AG04450 (cell line): ENCODE measurements around the gene CFAP157. TPM values are rescaled to one million over a fixed set of nuclear protein-coding genes. Genes with fewer than 3 reads are reported as not detected.

Experiments
- CTCF ChIA-PET: fragments of 300-600, 350-600 bp; formaldehyde crosslinking; extraction: SDS; loops from one replicate; lab custom pipeline; 2022; ENCODE audit warnings: antibody characterized with exemption, inconsistent platforms; lab: Charles Lee
- POLR2A ChIA-PET: fragments of 350-600 bp; formaldehyde crosslinking; extraction: SDS; loops from one replicate; lab custom pipeline; 2021; ENCODE audit warnings: antibody characterized with exemption, inconsistent platforms; lab: Yijun Ruan, JAX
- DNase-seq: peaks from one replicate; pipeline ENCODE4 v3.0.0-alpha.2; 2011; ENCODE audit warnings: low read depth, low spot score
- H3K27ac ChIP-seq: one replicate; pipeline ENCODE4 v1.5.1; 2012; ENCODE audit warnings: low read depth, low read length, control low read depth
- H3K27me3 ChIP-seq: one replicate; pipeline ENCODE4 v1.6.0; 2012; ENCODE audit warnings: low read length; ENCODE audit not compliant: control insufficient read depth, insufficient read depth
- H3K4me3 ChIP-seq: 2 replicates; pipeline ENCODE4 v1.5.1; 2011; ENCODE audit warnings: mild to moderate bottlenecking, low read depth, low read length, control low read depth
- H3K9me3 ChIP-seq: 2 replicates; pipeline ENCODE4 v1.5.1; 2012; ENCODE audit warnings: low read length; ENCODE audit not compliant: control insufficient read depth, insufficient read depth
- CTCF ChIP-seq: IDR thresholded peaks from 2 replicates; pipeline ENCODE4 v1.5.1; 2011; ENCODE audit warnings: low read depth, low read length, control low read depth, inconsistent platforms
- polyA plus RNA-seq: library from polyadenylated mRNA; depleted of rRNA; stranded (reverse); fragments of >200 nt; gene quantifications from 2 replicates; pipeline ENCODE4 v1.2.3, GENCODE V29; 2011

CFAP157 gene
- polyA plus RNA-seq, 1 experiment, result not detected

- DNase-seq, result no peak
- ChIA-PET CTCF (interaction anchor here (0.9 kb wide), 1 partner anchor 139 kb away, joined by 4 read pairs; no protein-coding TSS in a partner anchor), POLR2A (interaction anchor here (1.1 kb wide), 1 partner anchor 42 kb away, joined by 3 read pairs; no protein-coding TSS in a partner anchor)
- no peak overlapping the region for H3K27ac ChIP-seq
- H3K9me3 ChIP-seq, result no peaks in the 10 kb centered on the region; the same call in 1 of the 2 replicates
- H3K27me3 ChIP-seq, result no peaks in the 10 kb centered on the region
- no peak overlapping the region for H3K4me3 ChIP-seq
- TF ChIP-seq CTCF, result no peak
Observed at GRCh38 chr9:127728808-127729207, 22.0 kb downstream of the CFAP157 start.

DNA sequence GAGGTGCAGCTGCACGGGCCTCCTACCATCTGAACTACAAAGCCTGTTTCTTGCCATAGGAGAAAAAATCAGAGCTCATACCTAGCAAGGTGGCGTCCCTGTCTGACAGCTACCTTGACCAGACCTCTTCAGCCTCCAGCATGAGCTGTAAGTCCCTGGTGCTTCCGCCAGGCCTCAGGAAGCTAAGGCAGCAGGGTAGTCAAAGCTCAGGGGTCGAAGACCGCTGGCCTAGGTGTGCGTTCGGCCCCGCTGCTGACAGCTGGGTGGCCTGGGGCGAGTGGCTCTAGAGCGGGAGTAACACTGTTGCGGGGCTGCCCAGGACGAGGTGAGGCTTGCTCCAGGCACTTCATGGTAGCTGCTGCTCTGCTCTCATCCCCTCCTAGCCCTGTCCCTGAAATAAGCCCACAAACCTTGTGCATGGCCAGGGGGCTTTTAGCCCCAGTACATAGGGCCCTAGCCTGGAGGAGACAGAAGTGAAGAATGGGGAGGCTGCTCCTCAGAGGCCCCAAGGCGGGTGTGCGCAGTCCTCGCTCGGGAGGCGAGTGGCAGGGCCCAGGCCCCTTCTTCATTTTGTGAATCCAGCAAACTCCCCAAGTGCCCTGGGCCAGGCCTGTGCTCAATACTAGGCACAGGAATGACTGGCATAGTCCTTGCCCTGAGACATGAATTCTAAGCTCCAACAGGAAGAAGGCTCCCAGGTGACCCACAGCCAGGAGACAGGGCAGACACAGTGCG, 22.9 kb downstream of the CFAP157 start:
- ChIA-PET CTCF (interaction anchor here (1.2 kb wide), 1 partner anchor 122 kb away, joined by 3 read pairs; no protein-coding TSS in a partner anchor), POLR2A (interaction anchor here (0.6 kb wide), 1 partner anchor 67 kb away, joined by 3 read pairs; no protein-coding TSS in a partner anchor)
- no peak overlapping the region for H3K4me3 ChIP-seq
- no peaks in the 10 kb centered on the region for H3K27me3 ChIP-seq
- H3K27ac ChIP-seq, result no peak overlapping the region
- no peaks in the 10 kb centered on the region; the same call in 1 of the 2 replicates for H3K9me3 ChIP-seq
- TF ChIP-seq CTCF, result no peak
- no peak for DNase-seq

DNA sequence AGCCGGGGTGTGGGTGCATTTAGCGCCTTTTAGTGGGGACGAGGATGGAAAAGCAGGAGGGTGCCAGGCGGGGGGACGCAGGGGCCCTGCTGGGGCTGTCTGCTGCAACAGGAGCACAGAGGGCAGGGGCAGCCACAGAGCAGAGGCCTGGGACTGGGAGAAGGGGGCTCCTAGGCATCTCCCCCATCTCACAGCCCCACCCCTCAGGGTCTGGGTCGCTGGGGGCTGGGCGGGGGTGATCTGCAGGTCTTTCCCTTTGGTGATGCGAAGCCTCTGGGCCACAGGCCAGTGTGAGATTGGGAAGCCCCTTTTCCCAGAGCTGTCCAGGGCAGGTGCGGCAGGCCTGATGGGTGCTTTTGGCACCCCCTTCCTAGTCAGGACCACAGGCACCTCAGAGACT, 23.5 kb downstream of the CFAP157 start:
- H3K4me3 ChIP-seq, result no peak overlapping the region
- DNase-seq, result no peak
- no peak overlapping the region for H3K27ac ChIP-seq
- no peak for TF ChIP-seq CTCF
- CTCF ChIA-PET, result interaction anchor here (1.2 kb wide), 1 partner anchor 123 kb away, joined by 3 read pairs; no protein-coding TSS in a partner anchor
- POLR2A ChIA-PET, result interaction anchor here (0.6 kb wide), 1 partner anchor 68 kb away, joined by 3 read pairs; no protein-coding TSS in a partner anchor
- H3K27me3 ChIP-seq, result no peaks in the 10 kb centered on the region
- H3K9me3 ChIP-seq, result no peaks in the 10 kb centered on the region; the same call in 1 of the 2 replicates

DNA sequence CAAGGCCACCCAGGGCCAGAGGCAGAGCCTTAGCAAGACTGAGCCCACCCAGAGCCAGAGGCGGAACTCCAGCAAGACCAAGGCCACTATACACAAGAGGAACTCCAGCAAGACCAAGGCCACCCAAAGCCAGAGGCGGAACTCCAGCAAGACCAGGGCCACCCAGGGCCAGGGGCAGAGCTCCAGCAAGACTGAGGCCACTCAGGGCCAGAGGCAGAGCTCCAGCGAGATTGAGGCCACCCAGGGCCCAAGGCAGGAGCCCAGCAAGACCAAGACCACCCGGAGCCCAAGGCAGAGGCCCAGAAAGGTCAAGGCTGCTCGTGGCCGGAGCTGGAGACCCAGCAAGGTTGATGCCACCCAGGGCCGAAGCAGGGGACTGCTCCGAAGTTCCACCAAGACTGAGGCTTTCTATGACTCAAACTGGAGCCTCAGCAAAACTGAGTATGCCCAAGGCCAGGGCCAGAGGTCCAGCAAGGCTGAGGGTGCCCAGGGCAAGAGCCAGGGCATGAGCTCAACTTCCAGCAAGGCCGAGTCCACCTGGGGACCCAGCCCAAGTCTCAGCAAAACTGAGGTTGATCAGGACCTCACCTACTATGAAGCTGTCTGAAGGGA, 24.1 kb downstream of the CFAP157 start:
- no peak for TF ChIP-seq CTCF
- Histone ChIP-seq H3K27me3 (no peaks in the 10 kb centered on the region), H3K9me3 (no peaks in the 10 kb centered on the region; the same call in 1 of the 2 replicates), H3K27ac (no peak overlapping the region), H3K4me3 (no peak overlapping the region)
- POLR2A ChIA-PET, result interaction anchor here (0.6 kb wide), 1 partner anchor 26 kb away, joined by 4 read pairs; no protein-coding TSS in a partner anchor
- CTCF ChIA-PET, result interaction anchor here (1.2 kb wide), 1 partner anchor 124 kb away, joined by 3 read pairs; no protein-coding TSS in a partner anchor
- DNase-seq, result no peak
